ENCODE measurements around the gene PTGDR2.

DNA sequence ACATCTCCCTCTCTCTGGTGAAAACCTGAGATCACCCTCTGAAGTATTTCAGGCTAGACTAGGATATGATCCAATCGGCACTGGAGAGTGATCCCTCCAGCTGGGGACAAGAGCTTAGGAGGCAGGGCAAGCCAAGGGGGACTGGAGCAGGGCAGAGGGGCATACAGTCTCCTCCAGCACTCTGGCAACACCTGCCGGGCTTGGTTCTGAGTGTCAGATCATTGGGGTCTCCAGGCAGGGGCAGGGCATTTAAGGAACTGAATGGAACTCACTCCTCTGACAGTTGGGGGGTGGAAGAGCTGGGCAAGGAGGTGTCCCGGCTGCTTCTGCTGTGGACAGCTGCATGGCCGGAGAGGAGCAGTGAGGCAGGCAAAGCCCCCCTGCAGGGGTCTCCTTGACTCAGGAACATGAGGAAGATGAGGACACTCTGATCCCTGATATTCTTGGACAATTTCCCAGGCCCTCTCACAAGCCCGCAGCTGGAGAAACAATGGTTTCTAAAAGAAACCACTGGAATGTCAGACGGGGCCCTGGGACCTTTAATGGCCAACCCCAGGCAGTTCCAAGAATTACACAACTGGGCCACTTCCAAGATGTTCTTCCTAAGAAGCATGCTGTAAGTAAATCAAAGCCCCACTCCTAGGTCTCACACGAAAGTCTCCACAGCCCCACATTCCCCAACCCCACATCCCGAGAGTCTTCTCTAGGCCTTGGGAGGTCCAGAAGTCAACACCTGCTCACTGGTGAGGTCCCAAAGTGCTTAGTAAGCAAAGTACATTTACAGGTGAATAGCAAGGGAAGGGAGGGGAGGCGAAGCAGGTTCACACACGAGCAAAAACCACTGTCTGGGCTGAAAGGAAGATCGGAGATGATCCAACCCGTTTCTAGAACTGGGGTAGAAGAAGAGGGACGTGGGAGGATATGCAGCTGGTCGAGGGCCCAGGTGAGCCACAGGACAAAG, 15.0 kb downstream of the PTGDR2 start:
- TF ChIP-seq POLR2AphosphoS5 (IDR thresholded peaks at IDR 0.05; ENCODE audit: low read depth, low read length) (no peak), TAF1 (IDR thresholded peaks at IDR 0.05; ENCODE audit: borderline replicate concordance, low read depth, low read length) (no peak), POLR2A (IDR thresholded peaks at IDR 0.05; ENCODE audit: low read depth, low read length) (no peak)
